Effector memory CD8-positive, alpha-beta T cell (primary cell): Measurements from ENCODE around the gene FCN2.

Source experiments
- ATAC-seq: fragments of 150-1000 bp; cut with Tn5 transposase; replicated peaks from 2 replicates; pipeline ENCODE4 v1.10.0; 2021; ENCODE audit warnings: mild to moderate bottlenecking, moderate library complexity
- DNase-seq, 3 experiments: peaks; one replicate each; pipeline ENCODE4 v3.0.0; 2021
- H3K27ac Mint-ChIP-seq, 2 donors: one replicate each; pipeline ENCODE4 v1.8.0; 2022; ENCODE audit warnings: mild to moderate bottlenecking in 2 of 2, mixed read lengths in 2 of 2, moderate library complexity in 2 of 2
- H3K27me3 Mint-ChIP-seq, 2 donors: one replicate each; pipeline ENCODE4 v1.8.0; 2022; ENCODE audit warnings: mixed read lengths in 2 of 2
- H3K36me3 Mint-ChIP-seq: one replicate; pipeline ENCODE4 v1.8.0; 2022; ENCODE audit warnings: mild to moderate bottlenecking, moderate library complexity, mixed read lengths; ENCODE audit not compliant: insufficient read depth
- H3K4me1 Mint-ChIP-seq, 2 donors: one replicate each; pipeline ENCODE4 v1.8.0; 2022; ENCODE audit warnings: low read depth in 2 of 2, mixed read lengths in 2 of 2
- H3K4me3 Mint-ChIP-seq, 2 donors: one replicate each; pipeline ENCODE4 v1.8.0; 2022; ENCODE audit warnings: mild to moderate bottlenecking in 2 of 2, mixed read lengths in 2 of 2, moderate library complexity in 2 of 2
- H3K9me3 Mint-ChIP-seq, 2 donors: one replicate each; pipeline ENCODE4 v1.8.0; 2022; ENCODE audit warnings: mixed read lengths in 2 of 2

The FCN2 gene

DNA sequence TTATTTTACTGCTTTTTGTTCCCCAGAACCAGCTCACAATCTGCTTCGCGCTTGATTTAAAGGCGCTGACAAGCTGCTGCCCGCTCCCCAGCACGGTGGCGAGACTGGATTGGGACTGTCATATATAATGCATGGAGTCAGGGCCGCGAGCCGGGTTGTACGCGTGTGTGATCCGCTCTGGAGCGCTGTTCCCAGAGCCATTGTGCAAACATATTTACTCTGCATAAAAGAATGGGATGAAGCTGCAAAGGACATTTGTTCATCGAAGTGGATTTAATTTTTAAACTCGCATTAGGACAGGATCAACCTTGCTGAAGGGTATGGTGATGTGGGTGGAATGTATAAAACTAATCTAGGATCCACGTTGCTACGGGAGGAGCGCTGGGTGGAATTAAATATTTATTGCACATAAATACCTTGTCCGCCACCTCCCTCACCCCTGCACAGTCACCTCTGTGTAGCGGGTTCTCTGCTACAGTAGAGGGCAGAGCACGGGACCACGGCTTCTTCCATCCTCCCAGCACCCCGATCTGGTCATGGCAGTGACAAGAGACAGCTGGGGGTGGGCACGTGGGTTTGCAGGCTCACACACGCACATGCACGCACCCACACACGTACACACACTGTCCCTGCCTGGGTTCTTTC is 55.2 kb downstream of the FCN2 start:
- H3K36me3 Mint-ChIP-seq, result no peaks in the 10 kb centered on the region
- H3K27me3 Mint-ChIP-seq, result peaks cover 37 to 64% of the 10 kb centered on the region in 2 donors
- DNase-seq (no peak), ATAC-seq (no peak)
- no peak overlapping the region for H3K4me3 Mint-ChIP-seq
- no peak overlapping the region for H3K27ac Mint-ChIP-seq
- no peaks in the 10 kb centered on the region for H3K9me3 Mint-ChIP-seq
- peaks cover 0 to 2% of the 10 kb centered on the region in 2 donors for H3K4me1 Mint-ChIP-seq

DNA sequence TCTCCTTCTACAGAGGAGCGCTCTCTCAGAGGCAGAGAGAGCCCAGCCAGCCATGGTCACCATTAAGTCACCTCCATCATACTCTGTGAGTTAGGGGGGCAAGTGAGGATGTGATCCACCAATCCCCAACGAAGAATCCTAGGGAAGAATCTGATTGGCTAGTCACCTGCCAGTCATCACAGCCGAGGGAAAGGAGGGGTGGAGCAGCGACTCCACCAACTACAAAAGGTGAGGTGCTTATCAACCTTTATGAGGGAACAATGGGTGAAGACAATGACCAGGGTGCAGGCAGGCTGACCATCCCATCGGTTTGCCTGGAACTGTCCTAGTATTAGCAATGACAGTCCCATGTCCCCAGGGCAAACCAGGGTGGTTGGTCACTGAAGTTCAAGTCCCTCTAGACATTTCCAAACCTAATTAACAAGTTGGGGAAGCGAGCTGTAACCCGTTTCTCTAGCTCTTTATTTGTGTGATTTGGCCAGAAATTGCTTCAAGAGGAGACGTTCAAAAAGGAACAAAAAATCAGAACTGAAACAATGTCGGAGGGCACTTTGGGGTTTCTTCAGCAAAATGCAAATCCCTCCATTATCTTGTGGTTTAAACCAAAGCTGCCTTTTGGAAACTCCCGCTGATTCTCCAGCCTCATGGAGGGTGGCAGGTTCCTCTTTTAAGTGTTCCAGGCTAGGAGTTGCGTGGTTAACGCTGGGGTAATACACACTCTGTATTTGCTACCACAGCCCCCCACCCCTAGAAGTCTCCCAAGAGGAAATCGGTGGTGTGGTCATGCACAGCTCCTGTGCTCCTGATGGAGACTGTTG is 55.9 kb downstream of the FCN2 start:
- ATAC-seq (peak; percentile 21), DNase-seq (no peak)
- no peaks in the 10 kb centered on the region for H3K9me3 Mint-ChIP-seq
- peaks cover 36 to 60% of the 10 kb centered on the region in 2 donors for H3K27me3 Mint-ChIP-seq
- no peak overlapping the region for H3K27ac Mint-ChIP-seq
- no peak overlapping the region for H3K4me3 Mint-ChIP-seq
- no peaks in the 10 kb centered on the region for H3K36me3 Mint-ChIP-seq
- peaks cover 0 to 2% of the 10 kb centered on the region in 2 donors for H3K4me1 Mint-ChIP-seq
